Measurements from ENCODE around the gene POLH.
"Not testable (repeated sequence)": the region's sequence is repeated elsewhere in the genome, so short reads cannot be mapped to it uniquely, and the experiment has no call there.

DNA sequence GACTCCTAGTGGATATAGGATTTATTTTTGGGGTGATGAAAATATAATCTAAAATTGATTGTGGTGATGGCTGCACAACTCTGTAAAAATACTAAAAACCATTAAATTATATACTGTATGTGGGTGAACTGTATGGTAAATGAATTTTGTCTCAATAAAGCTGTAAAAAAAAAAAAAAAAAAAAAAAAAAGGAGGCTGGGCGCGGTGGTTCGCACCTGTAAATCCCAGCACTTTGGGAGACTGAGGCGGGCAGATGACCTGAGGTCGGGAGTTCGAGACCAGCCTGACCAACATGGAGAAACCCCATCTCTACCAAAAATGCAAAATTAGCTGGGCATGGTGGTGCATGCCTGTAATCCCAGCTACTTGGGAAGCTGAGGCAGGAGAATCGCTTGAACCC lies 18.4 kb upstream of the POLH start:
- TF ChIP-seq CTCF, POLR2A, POLR2AphosphoS5 (IDR thresholded peaks at IDR 0.05): not testable (repeated sequence)
